ENCODE measurements around the gene SHPK. TPM values are rescaled to one million over a fixed set of nuclear protein-coding genes. Genes with fewer than 3 reads are reported as not detected.

Gene SHPK
- total RNA-seq, 1 experiment from 2014 or later, result 19.6 TPM

DNA sequence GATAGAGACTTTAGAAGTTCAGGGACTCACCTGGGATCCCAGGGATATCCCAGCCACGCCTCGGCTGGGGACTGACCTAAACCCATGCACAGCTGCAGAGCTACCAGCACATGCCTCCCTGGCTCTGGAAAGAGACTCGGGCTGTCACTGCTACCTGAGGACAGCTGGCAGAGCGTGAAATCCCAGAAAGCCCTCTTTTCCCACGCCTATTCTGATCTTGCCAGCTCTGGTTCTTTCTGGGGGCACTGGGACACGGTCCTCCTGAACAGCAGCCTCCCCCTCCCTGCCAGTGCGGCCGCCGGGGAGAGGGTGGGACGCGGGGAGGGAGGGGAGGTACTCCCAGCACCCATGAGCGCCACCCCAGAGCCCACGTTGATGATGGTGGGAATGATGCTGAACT is 49.1 kb upstream of the SHPK start:
- Histone ChIP-seq H3K9ac (ENCODE audit: low read length) (no peak overlapping the region), H3K4me2 (ENCODE audit: low read length) (no peak overlapping the region), H3K27me3 (ENCODE audit: insufficient read depth, low read length) (no peaks in the 10 kb centered on the region), H3K36me3 (ENCODE audit: control insufficient read depth in 1 of 2, insufficient read depth in 2 of 2, low read length in 2 of 2) (no peaks in the 10 kb centered on the region), H3K27ac (ENCODE audit: low read depth, low read length) (no peak overlapping the region), H3K4me1 (ENCODE audit: control insufficient read depth in 1 of 2, insufficient read depth in 2 of 2, low read length in 2 of 2) (peaks cover 0 to 10% of the 10 kb centered on the region in 2 experiments; a peak in 3 of 4 replicates), H4K20me1 (ENCODE audit: insufficient read depth) (no peaks in the 10 kb centered on the region), H3K79me2 (ENCODE audit: insufficient read depth, low read length) (no peaks in the 10 kb centered on the region), H3K9me3 (ENCODE audit: control insufficient read depth in 1 of 2, insufficient read depth in 1 of 2, low read depth in 1 of 2, low read length in 2 of 2) (no peaks in the 10 kb centered on the region), H2AFZ (ENCODE audit: low read depth, low read length, poor library complexity, severe bottlenecking) (no peak overlapping the region), H3K4me3 (replicated peaks in 1 of 2; ENCODE audit: low read depth in 1 of 2, low read length in 2 of 2) (no peak overlapping the region), H3K9me2 (ENCODE audit: insufficient read depth) (no peaks in the 10 kb centered on the region)
- no TSS peak for BruUV-seq (replicated peaks)
- POLR2A ChIA-PET, result no interaction called here
- CTCF ChIA-PET, result no interaction called here
- TF ChIP-seq ZNF274 (IDR thresholded peaks at IDR 0.05; ENCODE audit: low read depth, low read length), result no peak
- no peak for TF ChIP-seq EZH2phosphoT487 (IDR thresholded peaks at IDR 0.05; ENCODE audit: borderline replicate concordance)
- TF ChIP-seq SP1 (IDR thresholded peaks at IDR 0.05; ENCODE audit: low read depth), result no peak
- no peak for TF ChIP-seq EGR1 (IDR thresholded peaks at IDR 0.05; ENCODE audit: low read depth)
- no peak for TF ChIP-seq ZFX (IDR thresholded peaks at IDR 0.05)
- TF ChIP-seq FOSL1 (IDR thresholded peaks at IDR 0.05; ENCODE audit: low read depth), result no peak
- TF ChIP-seq RAD21 (IDR thresholded peaks at IDR 0.05; ENCODE audit: low read depth), result no peak
- TF ChIP-seq POLR2AphosphoS5 (IDR thresholded peaks at IDR 0.05; ENCODE audit: low read depth, low read length), result no peak
- TF ChIP-seq, protein P1, sequence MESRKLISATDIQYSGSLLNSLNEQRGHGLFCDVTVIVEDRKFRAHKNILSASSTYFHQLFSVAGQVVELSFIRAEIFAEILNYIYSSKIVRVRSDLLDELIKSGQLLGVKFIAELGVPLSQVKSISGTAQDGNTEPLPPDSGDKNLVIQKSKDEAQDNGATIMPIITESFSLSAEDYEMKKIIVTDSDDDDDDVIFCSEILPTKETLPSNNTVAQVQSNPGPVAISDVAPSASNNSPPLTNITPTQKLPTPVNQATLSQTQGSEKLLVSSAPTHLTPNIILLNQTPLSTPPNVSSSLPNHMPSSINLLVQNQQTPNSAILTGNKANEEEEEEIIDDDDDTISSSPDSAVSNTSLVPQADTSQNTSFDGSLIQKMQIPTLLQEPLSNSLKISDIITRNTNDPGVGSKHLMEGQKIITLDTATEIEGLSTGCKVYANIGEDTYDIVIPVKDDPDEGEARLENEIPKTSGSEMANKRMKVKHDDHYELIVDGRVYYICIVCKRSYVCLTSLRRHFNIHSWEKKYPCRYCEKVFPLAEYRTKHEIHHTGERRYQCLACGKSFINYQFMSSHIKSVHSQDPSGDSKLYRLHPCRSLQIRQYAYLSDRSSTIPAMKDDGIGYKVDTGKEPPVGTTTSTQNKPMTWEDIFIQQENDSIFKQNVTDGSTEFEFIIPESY (IDR thresholded peaks at IDR 0.05; ENCODE audit: extremely low read depth, insufficient replicate concordance, low read length), result no peak
- no peak for TF ChIP-seq SRF (IDR thresholded peaks at IDR 0.05; ENCODE audit: low read depth)
- TF ChIP-seq CEBPB (IDR thresholded peaks at IDR 0.05; ENCODE audit: low read depth), result no peak
- no peak for TF ChIP-seq ELF1 (IDR thresholded peaks at IDR 0.05; ENCODE audit: borderline replicate concordance, low read depth)
- TF ChIP-seq JUND (IDR thresholded peaks at IDR 0.05), result no peak
- TF ChIP-seq, protein P2, sequence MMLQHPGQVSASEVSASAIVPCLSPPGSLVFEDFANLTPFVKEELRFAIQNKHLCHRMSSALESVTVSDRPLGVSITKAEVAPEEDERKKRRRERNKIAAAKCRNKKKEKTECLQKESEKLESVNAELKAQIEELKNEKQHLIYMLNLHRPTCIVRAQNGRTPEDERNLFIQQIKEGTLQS (IDR thresholded peaks at IDR 0.05), result no peak
- intact Hi-C loops (cut with micrococcal nuclease), result no loop called here
- ATAC-seq (no peak), DNase-seq (ENCODE audit: low read depth, low spot score) (no peak)
- RAD21 ChIA-PET (ENCODE audit: low non-redundant PET in 1 of 2, low total read pairs in 2 of 2, uncharacterized antibody in 2 of 2, unreplicated experiment in 2 of 2), result no interaction called here

Data from HCT116 (cell line).